NCI-H2227 treated with DMSO at 0.1 percent for 48 hours (cell line): ENCODE results near the gene SUDS3.
"Not testable (repeated sequence)": the region's sequence is repeated elsewhere in the genome, so short reads cannot be mapped to it uniquely, and the experiment has no call there.

Experiments used
- DNase-seq: peaks from one replicate; lab custom pipeline; 2025; lab: John Stamatoyannopoulos, UW

Gene SUDS3

GRCh38 chr12:118397708-118398440 lies 21.5 kb downstream of the SUDS3 start:
- DNase-seq, result no peak

GRCh38 chr12:118398524-118398923 lies 22.2 kb downstream of the SUDS3 start:
- DNase-seq, result no peak

GRCh38 chr12:118398940-118399339 lies 22.6 kb downstream of the SUDS3 start:
- no peak for DNase-seq

GRCh38 chr12:118402251-118402650 lies 25.9 kb downstream of the SUDS3 start:
- no peak for DNase-seq

GRCh38 chr12:118404876-118405521 lies 28.6 kb downstream of the SUDS3 start:
- peak; percentile 76 for DNase-seq

- not testable (repeated sequence) for DNase-seq
Measured at GRCh38 chr12:118408241-118408640, 31.9 kb downstream of the SUDS3 start.

- no peak for DNase-seq
Measured at GRCh38 chr12:118409834-118410233, 33.5 kb downstream of the SUDS3 start.

- DNase-seq, result no peak
Measured at GRCh38 chr12:118417942-118418341, 41.6 kb downstream of the SUDS3 start.

GRCh38 chr12:118418385-118419057 lies 42.2 kb downstream of the SUDS3 start:
- DNase-seq, result no peak

- no peak for DNase-seq
Measured at GRCh38 chr12:118420673-118421072, 44.3 kb downstream of the SUDS3 start.

- DNase-seq, result no peak
Measured at GRCh38 chr12:118424884-118425283, 48.5 kb downstream of the SUDS3 start.

- DNase-seq, result no peak
Measured at GRCh38 chr12:118425364-118425763, 49.0 kb downstream of the SUDS3 start.

- DNase-seq, result no peak
Measured at GRCh38 chr12:118427819-118428218, 51.5 kb downstream of the SUDS3 start.

GRCh38 chr12:118428643-118429042 lies 52.3 kb downstream of the SUDS3 start:
- DNase-seq, result no peak

GRCh38 chr12:118429688-118430383 lies 53.5 kb downstream of the SUDS3 start:
- peak; percentile 14 for DNase-seq

GRCh38 chr12:118430516-118430915 lies 54.2 kb downstream of the SUDS3 start:
- no peak for DNase-seq

GRCh38 chr12:118432812-118433545 lies 56.6 kb downstream of the SUDS3 start:
- no peak for DNase-seq

- no peak for DNase-seq
Measured at GRCh38 chr12:118436002-118436730, 59.8 kb downstream of the SUDS3 start.

- DNase-seq, result no peak
Measured at GRCh38 chr12:118436986-118437385, 60.6 kb downstream of the SUDS3 start.

- DNase-seq, result no peak
Measured at GRCh38 chr12:118439068-118439467, 62.7 kb downstream of the SUDS3 start.

- DNase-seq, result no peak
Measured at GRCh38 chr12:118446247-118446646, 69.9 kb downstream of the SUDS3 start.
